ENCODE results near the gene GRM5.
"Not testable (repeated sequence)": the region's sequence is repeated elsewhere in the genome, so short reads cannot be mapped to it uniquely, and the experiment has no call there.

GRM5 gene

DNA sequence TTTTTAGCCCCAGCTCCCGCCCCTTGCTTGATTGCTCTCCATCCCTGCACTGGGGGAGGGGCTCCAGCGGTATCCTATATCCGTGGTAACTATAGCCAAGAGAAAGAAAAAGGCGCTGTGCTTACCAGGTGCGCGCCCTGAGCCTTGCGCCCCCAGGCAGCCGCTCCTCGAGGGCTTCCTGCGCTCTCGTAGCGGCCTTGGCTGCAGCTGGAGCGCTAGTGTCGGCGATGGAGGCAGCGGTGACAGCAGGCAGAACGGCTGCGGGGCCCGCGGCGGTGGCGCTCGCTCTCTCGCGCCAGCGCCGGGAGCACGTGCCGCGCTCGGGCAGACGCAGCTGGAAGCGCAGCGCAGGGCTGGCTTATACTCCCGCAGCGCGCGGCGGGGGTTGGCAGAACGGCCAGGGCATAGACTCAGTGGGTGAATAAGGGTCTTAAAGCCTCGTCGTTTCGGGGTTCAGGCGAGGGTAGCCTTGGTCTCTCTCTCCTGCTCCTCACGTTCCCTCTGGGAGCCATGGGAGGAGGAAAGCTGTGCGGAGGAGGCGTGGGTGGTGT is at the start of gene GRM5:
Gene GRM5 (minus strand): TSS at position 332 of the 551 bp plus-strand sequence. CDS start 18,110 bp downstream, outside the sequence.
- not testable (repeated sequence) for H3K9me3 Mint-ChIP-seq (ENCODE audit: low read depth); H3K27ac Mint-ChIP-seq; H3K36me3 Mint-ChIP-seq
- Mint-ChIP-seq H3K4me3 (peak within 1 kb of the TSS; percentile 46), H3K4me1 (ENCODE audit: low read depth) (peaks cover 11% of the 10 kb centered on the region), H3K27me3 (peaks cover 39% of the 10 kb centered on the region)

DNA sequence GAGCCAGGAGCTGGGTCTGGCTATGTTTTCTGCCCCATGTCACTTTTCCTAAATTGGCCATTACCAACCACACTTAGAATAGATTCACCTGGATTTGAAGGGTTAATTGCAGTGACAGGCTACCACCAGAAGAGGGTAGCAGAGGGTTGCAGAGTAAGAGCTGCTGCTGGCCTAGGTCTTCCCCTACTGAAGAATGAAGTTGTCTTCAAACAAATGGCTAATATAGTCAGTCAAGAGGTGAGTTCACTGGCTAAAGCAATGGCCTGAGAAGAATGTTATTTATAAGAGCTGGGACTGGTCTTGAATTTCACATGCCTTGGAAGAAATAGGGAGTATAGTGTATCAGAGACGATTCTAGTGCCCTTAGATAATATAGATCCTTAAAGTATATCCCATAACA is 32.2 kb upstream of the GRM5 start:
- H3K9me3 Mint-ChIP-seq (ENCODE audit: low read depth); H3K4me1 Mint-ChIP-seq (ENCODE audit: low read depth); H3K36me3 Mint-ChIP-seq; H3K27me3 Mint-ChIP-seq; H3K4me3 Mint-ChIP-seq; H3K27ac Mint-ChIP-seq: not testable (repeated sequence)

GRCh38 chr11:89093806-89094205 is 28.0 kb upstream of the GRM5 start:
- H3K27ac Mint-ChIP-seq; H3K4me1 Mint-ChIP-seq (ENCODE audit: low read depth); H3K36me3 Mint-ChIP-seq; H3K4me3 Mint-ChIP-seq; H3K27me3 Mint-ChIP-seq: not testable (repeated sequence)
- H3K9me3 Mint-ChIP-seq (ENCODE audit: low read depth): peaks cover 20% of the 10 kb centered on the region

DNA sequence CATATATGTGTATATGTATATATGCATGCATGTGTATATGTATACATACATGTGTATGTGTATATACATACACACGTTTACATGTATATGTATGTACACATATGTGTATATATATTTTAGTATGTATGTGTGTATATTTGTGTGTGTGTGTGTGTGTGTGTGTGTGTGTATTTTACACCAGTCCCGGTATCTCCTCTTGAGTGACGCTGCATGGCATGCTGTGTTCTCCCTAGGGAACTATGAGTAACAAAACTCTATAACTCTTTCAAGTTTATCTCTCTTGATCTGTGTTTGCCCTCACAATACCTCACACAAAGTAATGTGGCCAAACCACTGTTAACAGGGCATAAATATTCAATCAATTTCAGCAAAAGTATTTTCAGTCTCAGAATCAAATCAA is 19.2 kb upstream of the GRM5 start:
- H3K4me1 Mint-ChIP-seq (ENCODE audit: low read depth); H3K36me3 Mint-ChIP-seq; H3K27me3 Mint-ChIP-seq; H3K27ac Mint-ChIP-seq; H3K4me3 Mint-ChIP-seq; H3K9me3 Mint-ChIP-seq (ENCODE audit: low read depth): not testable (repeated sequence)

DNA sequence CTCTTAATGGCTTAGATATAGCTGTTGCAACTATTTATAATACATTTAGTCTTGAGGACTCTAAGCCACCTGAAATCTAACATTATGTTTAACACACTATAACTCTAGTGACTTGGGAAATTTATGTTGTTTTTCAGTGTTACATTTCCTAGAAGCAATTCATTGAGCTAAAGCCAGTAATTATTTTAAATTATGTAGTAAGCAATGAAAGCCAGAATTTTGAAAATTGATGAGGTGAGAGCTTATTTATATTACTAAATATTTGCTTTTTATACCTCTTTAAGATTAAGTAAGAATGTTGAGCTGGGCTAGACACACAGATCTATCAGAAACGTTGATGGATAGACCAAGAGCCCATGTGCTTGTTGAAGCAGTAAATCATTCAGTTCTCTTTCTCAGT is 5.1 kb upstream of the GRM5 start:
- not testable (repeated sequence) for H3K36me3 Mint-ChIP-seq; H3K4me1 Mint-ChIP-seq (ENCODE audit: low read depth); H3K9me3 Mint-ChIP-seq (ENCODE audit: low read depth); H3K27ac Mint-ChIP-seq; H3K4me3 Mint-ChIP-seq
- peaks cover 18% of the 10 kb centered on the region for H3K27me3 Mint-ChIP-seq

GRCh38 chr11:89067264-89067663 is 1.5 kb upstream of the GRM5 start:
- Mint-ChIP-seq H3K36me3 (no peaks in the 10 kb centered on the region), H3K27me3 (peaks cover 32% of the 10 kb centered on the region), H3K4me1 (ENCODE audit: low read depth) (peaks cover 11% of the 10 kb centered on the region), H3K9me3 (ENCODE audit: low read depth) (no peaks in the 10 kb centered on the region), H3K27ac (no peak overlapping the region), H3K4me3 (no peak overlapping the region)

- H3K27ac Mint-ChIP-seq: no peak overlapping the region
- peaks cover 39% of the 10 kb centered on the region for H3K27me3 Mint-ChIP-seq
- H3K36me3 Mint-ChIP-seq: no peaks in the 10 kb centered on the region
- H3K4me1 Mint-ChIP-seq (ENCODE audit: low read depth): peaks cover 11% of the 10 kb centered on the region
- H3K9me3 Mint-ChIP-seq (ENCODE audit: low read depth): no peaks in the 10 kb centered on the region
- H3K4me3 Mint-ChIP-seq: no peak overlapping the region
Observed at GRCh38 chr11:89065066-89065465, 716 bp downstream of the GRM5 start.

DNA sequence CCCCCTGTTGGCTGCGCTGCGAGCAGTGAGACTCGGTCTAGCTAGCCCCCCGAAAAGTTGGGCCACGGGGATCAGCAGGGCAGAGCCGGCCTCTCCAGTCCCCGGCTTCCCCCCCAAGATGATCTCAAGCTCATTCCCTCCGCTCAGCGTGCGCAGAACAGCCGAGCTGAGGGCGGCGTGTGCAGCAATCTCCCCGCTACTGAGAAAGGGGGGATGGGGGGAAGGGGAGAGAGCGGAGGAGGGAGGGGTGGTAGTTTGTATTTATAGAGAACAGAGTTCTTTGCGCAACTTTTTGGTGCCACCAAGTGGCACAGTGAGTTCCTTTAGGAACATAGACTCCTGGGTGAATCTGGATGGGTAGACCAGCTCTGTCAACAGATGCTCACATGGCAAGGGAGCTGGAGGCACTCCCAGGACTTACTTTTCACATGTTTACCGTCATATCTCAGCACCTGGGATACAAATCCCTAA is 2.3 kb downstream of the GRM5 start:
- not testable (repeated sequence) for H3K36me3 Mint-ChIP-seq; H3K9me3 Mint-ChIP-seq (ENCODE audit: low read depth)

DNA sequence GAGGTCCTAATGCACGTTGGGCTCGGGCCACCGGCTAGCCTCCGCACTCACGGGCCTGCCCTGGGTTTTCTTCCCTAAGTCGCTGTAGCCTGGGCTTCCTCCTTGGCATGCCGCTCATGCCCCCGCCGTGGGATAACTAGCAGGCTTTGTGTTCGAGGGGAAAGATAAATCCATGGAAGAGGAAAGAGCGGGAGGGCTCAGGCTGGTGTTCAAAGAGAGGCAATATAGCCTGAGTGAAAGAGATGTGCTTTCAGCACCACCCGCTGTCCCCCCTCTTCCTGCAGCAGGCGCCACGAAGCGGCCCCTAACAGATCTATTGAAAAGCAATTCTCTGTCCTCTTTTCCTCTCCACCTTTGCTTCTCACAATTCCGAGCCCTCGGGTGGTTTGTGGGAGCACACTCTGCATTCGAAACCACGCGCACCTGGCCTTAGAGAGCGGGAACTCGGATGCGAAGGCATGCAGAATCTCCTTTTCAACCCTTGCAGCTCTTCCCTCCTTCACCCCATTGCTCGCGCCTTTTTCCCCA is 2.9 kb downstream of the GRM5 start:
- H3K27ac Mint-ChIP-seq; H3K9me3 Mint-ChIP-seq (ENCODE audit: low read depth); H3K36me3 Mint-ChIP-seq; H3K4me3 Mint-ChIP-seq: not testable (repeated sequence)
- peaks cover 38% of the 10 kb centered on the region for H3K27me3 Mint-ChIP-seq
- H3K4me1 Mint-ChIP-seq (ENCODE audit: low read depth): peaks cover 11% of the 10 kb centered on the region

More for the DNA sequence above, 2.3 kb downstream of the GRM5 start:
- Mint-ChIP-seq H3K4me1 (ENCODE audit: low read depth) (peaks cover 11% of the 10 kb centered on the region), H3K27me3 (peaks cover 37% of the 10 kb centered on the region)
- not testable (repeated sequence) for H3K4me3 Mint-ChIP-seq, H3K27ac Mint-ChIP-seq

GRCh38 chr11:89061839-89062238 is 3.9 kb downstream of the GRM5 start:
- not testable (repeated sequence) for H3K9me3 Mint-ChIP-seq (ENCODE audit: low read depth); H3K4me3 Mint-ChIP-seq; H3K27ac Mint-ChIP-seq; H3K36me3 Mint-ChIP-seq
- Mint-ChIP-seq H3K27me3 (peaks cover 31% of the 10 kb centered on the region), H3K4me1 (ENCODE audit: low read depth) (peaks cover 11% of the 10 kb centered on the region)

DNA sequence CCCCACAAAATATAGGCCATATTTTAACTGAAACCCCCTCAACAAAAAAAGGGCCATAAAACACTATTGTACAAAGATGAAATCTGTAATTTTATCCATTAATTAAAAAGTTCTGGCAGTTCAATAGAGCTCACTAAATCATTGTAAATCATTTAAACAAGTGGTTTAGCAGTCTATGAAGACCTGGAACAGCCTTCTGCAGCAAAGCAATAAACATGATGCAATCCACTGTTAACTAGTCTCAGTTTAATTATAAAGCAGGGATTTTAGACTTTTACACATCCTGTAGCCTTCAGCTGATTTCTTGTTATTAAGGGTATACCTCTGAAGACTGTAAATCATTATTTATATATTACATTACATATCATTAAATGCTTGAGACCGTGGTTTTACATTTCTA is 8.4 kb downstream of the GRM5 start:
- H3K27ac Mint-ChIP-seq; H3K9me3 Mint-ChIP-seq (ENCODE audit: low read depth); H3K4me3 Mint-ChIP-seq; H3K4me1 Mint-ChIP-seq (ENCODE audit: low read depth); H3K36me3 Mint-ChIP-seq: not testable (repeated sequence)
- H3K27me3 Mint-ChIP-seq: peaks cover 13% of the 10 kb centered on the region

DNA sequence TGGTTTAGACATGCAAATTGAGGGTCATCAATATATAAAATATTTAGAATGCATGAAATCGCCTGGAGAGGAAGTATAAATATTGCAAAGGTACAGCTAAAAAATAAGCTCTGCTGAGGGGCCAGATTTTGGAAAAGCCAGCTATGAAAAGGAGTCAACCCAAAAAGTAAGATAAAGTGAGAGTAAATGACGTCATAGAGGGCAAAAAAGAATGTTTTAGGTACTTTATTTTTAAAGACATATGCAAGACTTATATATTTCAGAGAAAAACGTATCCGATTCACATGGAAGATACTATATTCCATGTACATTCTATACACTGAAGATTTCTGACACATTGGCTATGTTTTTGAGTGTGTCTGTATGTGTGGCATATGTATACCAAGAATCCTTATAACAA is 13.6 kb downstream of the GRM5 start:
- H3K4me3 Mint-ChIP-seq: no peak overlapping the region
- no peaks in the 10 kb centered on the region for H3K4me1 Mint-ChIP-seq (ENCODE audit: low read depth)
- H3K27me3 Mint-ChIP-seq: peaks cover 2% of the 10 kb centered on the region
- H3K27ac Mint-ChIP-seq: no peak overlapping the region
- H3K9me3 Mint-ChIP-seq (ENCODE audit: low read depth): no peaks in the 10 kb centered on the region
- H3K36me3 Mint-ChIP-seq: no peaks in the 10 kb centered on the region

DNA sequence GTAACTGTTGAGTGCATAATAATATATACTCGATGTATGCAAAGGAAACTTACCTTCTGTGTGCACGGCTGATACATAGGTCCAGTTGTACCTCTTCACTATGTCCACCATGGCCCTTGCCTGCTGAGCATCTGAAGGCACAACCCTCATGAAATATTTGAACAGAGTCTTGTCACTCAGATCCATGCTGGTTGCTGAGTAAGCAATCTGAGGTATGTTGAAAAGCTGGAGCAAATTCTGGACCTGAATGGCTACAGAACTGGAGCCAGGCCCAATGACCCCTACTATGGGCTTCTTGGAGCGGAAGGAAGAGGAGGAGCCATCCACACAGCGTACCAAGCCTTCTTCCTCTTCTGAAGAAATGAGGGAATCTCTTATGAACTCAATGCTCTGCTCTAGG is 18.6 kb downstream of the GRM5 start:
- not testable (repeated sequence) for H3K27me3 Mint-ChIP-seq; H3K4me3 Mint-ChIP-seq; H3K4me1 Mint-ChIP-seq (ENCODE audit: low read depth)

DNA sequence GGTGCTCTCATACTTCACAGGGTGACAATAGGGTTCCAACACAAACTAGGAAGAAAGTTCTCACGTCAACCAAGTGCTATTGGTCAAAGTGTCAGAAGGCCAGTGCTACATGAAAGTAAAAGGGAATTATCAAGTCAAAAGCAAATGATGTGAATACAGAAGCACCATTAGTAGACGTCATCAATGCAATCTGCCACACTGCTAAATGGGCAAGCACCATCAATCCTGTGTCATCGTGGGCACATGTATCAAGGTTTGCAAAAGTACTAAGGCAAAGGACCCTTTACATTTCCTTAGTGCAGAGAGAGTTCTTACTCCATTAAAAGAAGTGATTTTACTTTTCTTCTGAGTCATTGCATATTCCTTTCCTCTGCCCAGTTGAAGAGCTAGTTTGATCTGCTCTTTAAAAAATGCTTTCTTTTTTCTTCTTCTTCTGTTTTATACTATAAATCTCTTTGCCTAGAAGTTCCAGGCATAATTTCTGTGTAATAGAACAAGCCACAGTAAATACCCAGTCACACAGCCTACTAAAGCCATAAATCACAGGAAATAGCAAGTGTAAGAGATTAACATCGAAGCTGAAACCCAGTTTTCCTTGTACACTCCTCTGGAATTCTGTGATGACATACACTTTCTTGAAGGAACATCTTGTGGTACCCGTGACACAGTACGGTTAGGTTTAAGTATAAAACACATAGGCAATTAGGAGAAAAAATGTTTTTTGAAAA is 21.8 kb downstream of the GRM5 start:
- H3K27me3 Mint-ChIP-seq; H3K4me1 Mint-ChIP-seq (ENCODE audit: low read depth); H3K9me3 Mint-ChIP-seq (ENCODE audit: low read depth); H3K36me3 Mint-ChIP-seq; H3K27ac Mint-ChIP-seq; H3K4me3 Mint-ChIP-seq: not testable (repeated sequence)

More for the DNA sequence above, 18.6 kb downstream of the GRM5 start:
- not testable (repeated sequence) for H3K9me3 Mint-ChIP-seq (ENCODE audit: low read depth); H3K27ac Mint-ChIP-seq; H3K36me3 Mint-ChIP-seq

DNA sequence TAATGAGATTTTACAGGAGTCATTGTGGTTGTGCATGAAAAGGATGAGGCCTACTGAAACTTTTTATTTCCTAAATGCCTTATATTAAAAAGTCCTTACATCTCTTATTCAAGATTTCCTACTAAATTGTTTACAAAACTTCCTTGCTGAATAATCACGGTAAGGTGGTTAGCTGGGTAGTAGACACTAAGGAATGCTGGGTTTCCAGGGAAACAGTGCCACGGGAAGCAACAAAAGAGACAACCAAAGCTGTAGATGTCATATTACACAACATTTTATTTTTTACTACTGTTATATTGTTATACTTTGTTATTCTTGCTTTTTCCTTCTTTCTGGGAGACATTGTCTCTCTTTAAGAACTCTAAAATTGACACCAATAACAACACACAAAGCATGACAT is 36.1 kb downstream of the GRM5 start:
- not testable (repeated sequence) for H3K27me3 Mint-ChIP-seq; H3K36me3 Mint-ChIP-seq; H3K4me3 Mint-ChIP-seq; H3K9me3 Mint-ChIP-seq (ENCODE audit: low read depth); H3K27ac Mint-ChIP-seq; H3K4me1 Mint-ChIP-seq (ENCODE audit: low read depth)

DNA sequence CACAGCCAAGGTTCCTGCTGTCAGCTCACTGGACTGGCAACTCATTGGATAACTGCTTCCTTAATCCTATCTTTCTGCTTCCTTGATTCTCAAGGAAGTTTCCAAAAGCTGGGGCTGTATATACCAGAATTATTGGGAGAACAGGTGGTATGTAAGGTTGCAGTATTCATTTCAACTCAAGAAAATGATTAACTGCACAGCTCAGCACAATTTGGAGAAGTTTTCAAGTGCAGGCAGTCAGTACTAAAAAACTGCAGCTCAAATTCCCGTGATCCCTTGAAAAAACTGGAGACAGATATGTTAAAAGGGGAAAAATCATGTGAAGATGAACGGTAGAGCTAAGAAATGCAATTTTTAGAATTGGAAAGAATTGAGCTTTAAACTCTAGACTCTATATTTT is 44.4 kb downstream of the GRM5 start:
- Mint-ChIP-seq H3K4me1 (ENCODE audit: low read depth) (no peaks in the 10 kb centered on the region), H3K4me3 (no peak overlapping the region), H3K27me3 (no peaks in the 10 kb centered on the region), H3K9me3 (ENCODE audit: low read depth) (no peaks in the 10 kb centered on the region), H3K36me3 (no peaks in the 10 kb centered on the region), H3K27ac (no peak overlapping the region)
